Adipose tissue (tissue), 3 donors: ENCODE results near the gene NLRP6. TPM values are rescaled to one million over a fixed set of nuclear protein-coding genes. Genes with fewer than 3 reads are reported as not detected.
A peak's percentile ranks its signal among the peaks of the same experiment; 100 is the strongest.
"Not testable (repeated sequence)": the region's sequence is repeated elsewhere in the genome, so short reads cannot be mapped to it uniquely, and the experiment has no call there.

ENCODE experiments used
- H3K27ac ChIP-seq: one replicate; pipeline ENCODE4 v1.5.1; 2013; ENCODE audit warnings: low read depth, low read length
- WGBS, 3 donors: extraction: QIAGEN DNeasy Blood & Tissue Kit; methylation state at CpG; one replicate each; pipeline ENCODE4 v1.1.7; 2013; 5-methylcytosine and 5-hydroxymethylcytosine counted together
- polyA plus RNA-seq, 3 donors: library from polyadenylated mRNA; stranded (reverse); fragments of 200-250 nt; gene quantifications; one replicate each; pipeline ENCODE4 v1.2.3, GENCODE V29; 2013
- donor health status: healthy with polysubstance abuse.
- donor health status: Bipolar disorder and iron deficiency.
- donor health status: healthy.

Gene NLRP6
- polyA plus RNA-seq, 3 donors = 0.22 to 0.54 (median 0.43) TPM

DNA sequence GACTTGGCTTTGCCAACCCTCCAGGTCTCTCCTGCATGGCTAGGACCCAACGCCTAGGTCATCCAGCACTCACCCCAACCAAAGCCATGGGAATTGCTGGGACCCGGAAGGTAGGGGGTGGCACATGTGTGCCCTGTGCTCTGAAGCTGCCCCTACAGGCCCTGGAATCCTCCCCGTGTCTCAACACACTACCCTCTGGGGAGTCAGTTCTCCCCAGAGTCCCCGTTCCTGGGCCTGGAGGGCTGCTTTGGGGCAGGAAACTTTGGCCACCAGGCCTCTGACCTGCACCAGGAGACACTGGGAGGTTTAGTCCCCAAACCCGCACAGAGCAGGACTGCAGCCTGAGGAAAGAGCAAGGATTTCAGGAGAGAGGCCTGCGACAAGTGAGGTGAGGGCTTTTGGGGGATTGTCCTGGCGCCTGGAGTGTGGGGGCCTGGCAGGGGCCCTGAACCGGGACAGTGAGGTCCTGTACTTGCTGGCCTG is 35.1 kb downstream of the NLRP6 start:
- WGBS, 3 donors = 43 to 75% (median 56%) methylated on average over 8 of the region's 8 CpGs

DNA sequence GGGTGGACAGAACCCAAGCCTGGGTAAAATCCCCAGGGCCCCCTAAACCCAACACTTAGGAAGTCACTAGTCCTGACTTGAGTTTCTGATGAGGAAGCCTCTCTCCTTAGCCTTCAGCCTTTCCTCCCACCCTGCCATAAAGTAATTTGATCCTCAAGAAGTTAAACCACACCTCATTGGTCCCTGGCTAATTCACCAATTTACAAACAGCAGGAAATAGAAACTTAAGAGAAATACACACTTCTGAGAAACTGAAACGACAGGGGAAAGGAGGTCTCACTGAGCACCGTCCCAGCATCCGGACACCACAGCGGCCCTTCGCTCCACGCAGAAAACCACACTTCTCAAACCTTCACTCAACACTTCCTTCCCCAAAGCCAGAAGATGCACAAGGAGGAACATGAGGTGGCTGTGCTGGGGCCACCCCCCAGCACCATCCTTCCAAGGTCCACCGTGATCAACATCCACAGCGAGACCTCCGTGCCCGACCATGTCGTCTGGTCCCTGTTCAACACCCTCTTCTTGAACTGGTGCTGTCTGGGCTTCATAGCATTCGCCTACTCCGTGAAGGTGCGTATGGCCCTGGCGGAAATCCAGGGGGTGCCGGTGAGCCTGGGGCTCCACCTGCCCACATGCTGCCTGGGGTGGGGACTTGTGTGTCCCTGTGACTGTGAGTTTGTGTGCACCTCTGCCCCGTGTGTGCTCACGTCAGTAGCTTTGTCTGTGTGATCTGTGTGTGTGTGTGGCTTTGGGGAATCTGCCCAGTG is 35.8 kb downstream of the NLRP6 start, which contains the start of gene IFITM1:
Gene IFITM1 (plus strand): TSS at position 254 of the 767 bp plus-strand sequence. CDS start 131 bp downstream, at position 385.
- WGBS, 3 donors = 4 to 48% (median 4%) methylated on average over 18 of the region's 18 CpGs
- peak within 1 kb of the TSS; percentile 87 for H3K27ac ChIP-seq

More for the DNA sequence above, 35.1 kb downstream of the NLRP6 start:
- H3K27ac ChIP-seq = peak overlapping the region; percentile 87

DNA sequence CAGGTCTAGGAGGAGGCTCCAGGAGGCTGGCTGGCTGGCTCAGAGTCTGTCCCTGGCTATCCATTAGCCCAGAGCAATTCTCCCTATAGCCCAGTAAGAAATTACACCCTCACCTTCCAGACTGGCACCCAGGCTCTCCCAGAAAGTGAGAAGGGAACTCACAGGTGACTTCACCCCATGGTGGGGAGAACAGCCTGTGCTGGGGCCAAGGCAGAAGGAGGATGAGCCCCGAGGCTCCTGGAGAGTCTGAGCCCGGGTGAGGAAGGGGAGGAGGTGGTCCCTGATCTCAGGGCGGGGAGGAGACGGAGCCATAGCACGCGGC is 36.3 kb downstream of the NLRP6 start:
- 37 to 59% (median 43%) methylated on average over 6 of the region's 6 CpGs for WGBS, 3 donors

DNA sequence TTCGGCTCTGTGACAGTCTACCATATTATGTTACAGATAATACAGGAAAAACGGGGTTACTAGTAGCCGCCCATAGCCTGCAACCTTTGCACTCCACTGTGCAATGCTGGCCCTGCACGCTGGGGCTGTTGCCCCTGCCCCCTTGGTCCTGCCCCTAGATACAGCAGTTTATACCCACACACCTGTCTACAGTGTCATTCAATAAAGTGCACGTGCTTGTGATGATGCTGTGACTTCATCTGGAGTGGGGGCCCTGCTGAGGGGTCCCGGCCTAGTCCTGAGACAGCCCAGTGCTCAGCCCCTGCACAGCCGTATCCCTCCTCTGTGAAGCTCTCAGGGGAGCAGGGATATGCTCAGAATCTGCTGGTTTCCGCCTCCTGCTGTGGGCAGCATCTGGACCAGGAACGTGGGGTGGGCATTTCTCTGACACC is 36.9 kb downstream of the NLRP6 start:
- H3K27ac ChIP-seq = no peak overlapping the region
- WGBS, 3 donors = 50 to 70% (median 55%) methylated on average over 9 of the region's 9 CpGs

More for the DNA sequence above, 36.3 kb downstream of the NLRP6 start:
- H3K27ac ChIP-seq = peak overlapping the region; percentile 87

DNA sequence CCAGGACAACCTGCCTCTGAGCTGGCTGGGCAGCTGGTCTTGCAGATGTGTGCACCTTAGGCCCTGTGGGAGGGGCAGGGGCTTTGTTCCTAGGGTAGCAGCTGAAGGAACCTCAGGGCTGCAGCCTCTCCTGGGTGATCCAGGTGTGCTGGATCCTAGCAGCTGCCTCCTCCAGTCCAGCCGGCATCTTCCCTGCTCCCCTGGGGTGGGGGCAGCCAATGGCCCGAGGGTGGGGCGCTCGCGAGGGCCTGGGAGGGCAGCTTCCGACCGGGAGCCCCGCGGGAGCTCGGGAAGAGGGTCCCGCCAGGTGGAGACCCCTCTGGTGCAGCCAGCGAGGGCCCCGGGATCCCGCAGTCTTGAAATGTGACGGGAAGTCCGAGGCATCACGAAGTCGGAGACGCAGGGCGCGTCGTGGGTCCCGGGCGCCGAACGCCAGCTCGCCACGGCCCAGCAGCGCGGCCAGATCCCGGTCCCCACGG is 37.3 kb downstream of the NLRP6 start:
- 40 to 58% (median 55%) methylated on average over 24 to 32 of the region's 32 CpGs for WGBS, 3 donors
- no peak overlapping the region for H3K27ac ChIP-seq

DNA sequence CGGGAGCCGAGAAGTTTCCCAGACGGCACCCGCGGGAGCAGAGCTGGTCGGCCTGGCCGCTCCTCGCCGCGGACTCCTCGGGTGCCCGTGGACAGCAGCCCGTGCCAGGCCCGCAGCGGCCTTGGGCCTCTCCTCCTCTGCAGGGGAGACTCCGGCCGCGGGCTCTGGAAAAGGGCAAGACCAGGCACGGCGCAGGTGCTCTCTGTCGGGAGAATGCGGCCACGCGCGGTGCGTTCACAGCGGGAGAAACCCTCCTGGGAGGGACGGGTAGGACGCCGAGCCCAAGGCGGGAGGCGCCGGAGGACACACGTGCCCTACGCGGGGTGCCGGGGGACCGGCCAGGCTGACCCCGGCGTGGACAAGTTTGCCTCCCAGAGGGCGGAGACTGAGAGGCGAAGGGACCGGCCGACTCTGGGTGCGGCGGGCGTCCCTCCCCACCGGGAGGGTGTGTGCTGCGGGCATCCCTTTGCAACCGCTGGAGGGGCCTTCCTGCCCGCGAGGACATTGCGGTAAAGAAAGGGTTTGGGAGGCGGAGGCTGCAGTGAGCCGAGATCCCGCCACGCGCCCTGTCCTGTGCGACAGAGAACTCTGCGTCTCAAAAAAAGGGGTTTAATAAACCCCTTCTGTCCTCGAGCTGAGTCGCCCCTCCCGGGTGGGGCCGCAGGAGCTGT is 38.0 kb downstream of the NLRP6 start:
- 15 to 51% (median 34%) methylated on average over 60 to 64 of the region's 64 CpGs for WGBS, 3 donors
- H3K27ac ChIP-seq = no peak overlapping the region

DNA sequence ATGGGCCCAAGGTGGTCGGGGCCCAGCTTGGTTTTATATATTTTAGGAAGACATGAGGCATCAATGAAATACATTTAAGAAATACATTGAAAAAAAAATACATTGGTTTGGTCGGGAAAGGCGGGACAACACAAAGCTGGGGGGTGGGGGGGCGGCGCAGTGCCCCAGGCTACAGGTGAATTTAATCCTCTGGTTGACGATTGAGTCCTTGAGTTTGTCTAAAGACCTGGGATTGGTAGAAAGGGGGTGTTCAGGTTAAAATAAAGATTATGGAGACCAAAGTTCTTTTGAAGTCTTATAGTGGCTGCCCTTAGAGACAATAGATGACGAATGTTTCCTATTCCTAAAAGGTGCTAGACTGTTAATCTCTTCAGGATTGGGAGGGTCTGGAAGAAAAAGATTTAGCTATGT is 38.7 kb downstream of the NLRP6 start:
- WGBS, 3 donors = 59 to 83% (median 70%) methylated on average over 7 of the region's 7 CpGs
- H3K27ac ChIP-seq = no peak overlapping the region

DNA sequence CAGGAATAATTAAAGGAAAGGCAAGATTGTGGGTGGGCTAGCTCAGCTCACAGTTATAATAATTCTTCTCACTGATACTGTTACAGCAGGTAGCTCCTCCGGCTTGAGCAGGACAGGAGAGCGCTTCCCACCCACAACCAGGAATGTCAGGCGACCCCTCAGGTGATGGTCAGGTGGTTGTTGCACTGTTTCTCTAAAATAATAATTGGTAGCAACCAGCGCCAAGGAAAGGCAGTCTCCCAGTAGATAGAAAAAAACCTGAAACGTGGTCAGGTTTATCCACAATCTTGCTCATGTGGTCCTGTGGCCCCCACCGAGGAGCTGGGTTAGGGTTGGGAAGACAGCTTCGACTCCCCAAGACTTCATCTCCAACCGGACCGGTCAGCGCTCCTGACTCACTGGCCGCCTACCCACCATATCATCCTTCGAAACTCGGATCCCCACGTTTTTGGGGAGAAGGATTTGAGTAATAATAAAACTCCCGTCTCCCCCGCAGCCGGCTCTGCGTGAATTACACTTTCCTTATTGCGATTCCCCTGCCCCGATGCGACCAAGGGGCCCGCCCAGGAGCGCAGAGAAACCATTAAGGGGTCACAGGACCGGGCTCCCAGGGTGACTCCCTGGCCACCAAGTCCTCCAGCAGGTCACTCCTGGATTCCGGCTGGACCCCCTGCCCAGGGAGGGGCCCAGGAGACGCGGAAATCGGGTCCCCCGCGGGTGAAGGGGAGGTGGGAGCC is 39.6 kb downstream of the NLRP6 start:
- H3K27ac ChIP-seq = not testable (repeated sequence)
- WGBS, 3 donors = 22 to 36% (median 30%) methylated on average over 12 to 16 of the region's 30 CpGs

DNA sequence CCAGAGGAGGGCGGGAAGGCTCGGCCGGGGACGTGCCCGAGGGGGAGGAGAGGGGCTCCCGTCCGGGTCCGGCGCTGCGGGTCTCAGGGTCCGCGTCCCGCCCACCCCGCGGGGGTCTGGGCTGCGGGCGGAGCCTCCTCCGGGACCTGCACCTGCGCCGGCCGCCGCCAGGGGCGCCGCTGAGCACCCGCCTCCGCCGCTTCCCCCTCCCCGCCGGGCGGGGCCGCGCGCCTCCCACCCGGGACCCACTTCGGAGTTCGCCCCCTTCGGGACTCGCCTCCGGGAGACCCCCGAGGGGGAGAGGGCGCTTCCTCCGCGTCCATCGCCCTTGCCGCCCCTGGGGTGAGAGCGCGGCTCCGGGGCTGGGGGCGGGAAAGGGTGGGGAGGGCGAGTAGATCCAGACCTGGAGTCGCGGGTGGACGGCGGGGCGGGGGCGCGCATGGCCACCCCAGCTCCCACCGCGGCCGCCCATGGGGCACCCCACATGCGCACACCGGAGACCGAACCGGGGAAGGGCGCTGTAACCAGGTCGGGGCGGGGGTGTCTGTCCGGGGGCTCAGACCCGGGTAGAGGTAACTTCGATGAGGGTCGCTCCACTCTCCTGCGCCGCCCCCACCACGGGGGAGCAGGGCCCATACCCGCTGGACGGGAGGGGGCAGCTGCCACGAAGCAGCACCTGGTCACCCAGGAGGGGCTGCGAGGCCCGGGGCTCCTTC is 40.4 kb downstream of the NLRP6 start:
- WGBS, 3 donors = 0 to 2% (median 1%) methylated on average over 8 to 15 of the region's 79 CpGs
- H3K27ac ChIP-seq = not testable (repeated sequence)

DNA sequence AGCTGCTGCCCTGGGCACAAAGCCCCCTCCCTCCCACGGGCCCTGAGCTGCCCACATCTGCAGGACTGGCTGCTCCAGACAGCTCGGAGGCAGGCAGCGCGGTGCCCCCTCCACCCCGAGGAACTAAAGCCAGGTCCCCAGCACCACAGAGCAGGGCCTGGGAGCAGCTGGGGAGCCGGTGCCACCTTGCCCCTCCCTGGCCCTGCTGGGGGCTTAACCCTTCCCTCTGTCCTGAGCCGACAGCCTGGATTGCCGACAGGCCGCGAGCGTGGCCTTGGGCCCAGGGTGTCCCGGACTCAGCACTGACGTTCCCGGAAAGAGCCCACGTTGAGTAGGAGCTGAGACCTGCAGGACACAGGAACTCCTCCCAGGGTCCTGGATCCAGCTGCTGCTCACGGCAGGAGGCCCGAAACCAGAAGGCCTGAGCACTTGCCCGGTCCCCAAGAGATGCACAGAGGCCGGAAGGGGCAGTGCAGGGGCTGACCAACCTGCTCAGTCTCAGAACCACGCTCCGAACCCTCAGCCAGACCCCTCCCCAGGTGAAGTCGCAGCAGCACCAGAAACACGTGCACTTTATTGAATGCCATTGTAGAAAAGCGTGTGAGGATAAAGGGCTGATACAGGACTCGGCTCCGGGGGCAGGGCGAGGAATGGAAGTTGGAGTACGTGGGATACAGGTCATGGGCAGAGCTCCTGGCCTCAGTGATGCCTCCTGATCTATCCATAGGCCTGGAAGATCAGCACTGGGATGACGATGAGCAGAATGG is 41.1 kb downstream of the NLRP6 start:
- not testable (repeated sequence) for H3K27ac ChIP-seq
- WGBS, 3 donors = 7 to 13% (median 11%) methylated on average over 19 to 20 of the region's 29 CpGs

DNA sequence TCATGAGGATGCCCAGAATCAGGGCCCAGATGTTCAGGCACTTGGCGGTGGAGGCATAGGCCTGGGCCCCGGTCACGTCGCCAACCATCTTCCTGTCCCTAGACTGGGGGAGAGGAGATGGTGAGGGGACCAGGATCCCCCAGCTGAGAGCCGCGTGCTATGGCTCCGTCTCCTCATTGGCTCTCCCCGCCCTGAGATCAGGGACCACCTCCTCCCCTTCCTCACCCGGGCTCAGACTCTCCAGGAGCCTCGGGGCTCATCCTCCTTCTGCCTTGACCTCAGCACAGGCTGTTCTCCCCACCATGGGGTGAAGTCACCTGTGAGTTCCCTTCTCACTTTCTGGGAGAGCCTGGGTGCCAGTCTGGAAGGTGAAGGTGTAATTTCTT is 41.7 kb downstream of the NLRP6 start:
- H3K27ac ChIP-seq = not testable (repeated sequence)
- WGBS, 3 donors = 0 to 3% (median 2%) methylated on average over 2 to 7 of the region's 10 CpGs

DNA sequence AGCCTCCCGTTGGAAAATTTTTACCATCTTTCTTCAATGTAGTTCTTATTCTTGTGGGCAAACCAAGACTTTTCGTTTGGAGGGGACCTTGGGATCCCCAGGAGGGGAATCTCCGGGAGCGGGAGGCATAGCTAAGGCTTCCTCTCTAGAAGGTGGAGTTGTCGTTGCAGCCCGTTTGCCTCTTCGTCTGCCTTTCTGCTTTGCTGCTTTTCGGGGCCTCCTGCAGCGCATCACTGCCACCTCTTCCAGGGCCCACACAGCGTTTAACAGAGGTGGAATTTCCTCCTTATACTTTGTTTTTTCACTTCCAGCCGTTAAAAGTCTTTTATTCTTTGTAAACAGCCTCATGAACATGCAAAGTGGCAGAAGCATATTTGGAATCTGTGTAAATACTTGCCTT is 45.9 kb downstream of the NLRP6 start:
- H3K27ac ChIP-seq = no peak overlapping the region
- WGBS, 3 donors = 62 to 67% (median 65%) methylated on average over 11 of the region's 11 CpGs

DNA sequence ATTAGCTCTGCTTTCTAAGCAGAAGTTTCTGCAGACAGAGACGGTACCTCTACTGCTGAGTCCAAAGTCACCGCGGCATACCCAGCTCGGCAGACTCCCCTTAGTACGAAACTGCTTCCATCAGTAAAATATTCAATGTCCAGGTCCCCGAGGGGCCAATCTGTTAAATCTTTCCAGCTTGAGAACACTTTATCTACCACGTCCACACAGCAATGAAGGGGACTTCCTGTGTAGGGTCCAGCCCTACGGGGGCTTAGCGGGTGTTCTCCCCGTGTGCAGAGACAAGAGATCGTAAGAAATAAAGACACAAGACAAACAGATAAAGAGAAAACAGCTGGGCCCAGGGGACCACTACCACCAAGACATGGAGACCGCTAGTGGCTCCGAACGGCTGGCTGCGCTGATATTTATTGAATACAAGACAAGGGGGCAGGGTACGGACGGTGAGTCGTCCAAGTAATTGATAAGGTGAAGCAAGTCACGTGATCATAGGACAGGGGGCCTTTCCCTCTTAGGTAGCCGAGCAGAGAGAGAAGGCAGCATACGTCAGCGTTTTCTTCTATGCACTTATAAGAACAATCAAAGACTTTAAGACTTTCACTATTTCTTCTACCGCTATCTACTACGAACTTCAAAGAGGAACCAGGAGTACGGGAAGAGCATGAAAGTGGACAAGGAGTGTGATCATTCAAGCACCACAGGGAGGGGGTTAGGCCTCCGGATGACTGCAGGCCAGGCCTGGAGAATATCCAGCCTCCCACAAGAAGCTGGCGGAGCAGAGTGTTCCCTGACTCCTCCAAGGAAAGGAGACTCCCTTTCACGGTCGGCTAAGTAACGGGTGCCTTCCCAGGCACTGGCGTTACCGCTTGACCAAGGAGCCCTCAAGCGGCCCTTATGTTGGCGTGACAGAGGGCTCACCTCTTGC is 46.6 kb downstream of the NLRP6 start:
- 48 to 56% (median 49%) methylated on average over 26 to 28 of the region's 34 CpGs for WGBS, 3 donors
- not testable (repeated sequence) for H3K27ac ChIP-seq

DNA sequence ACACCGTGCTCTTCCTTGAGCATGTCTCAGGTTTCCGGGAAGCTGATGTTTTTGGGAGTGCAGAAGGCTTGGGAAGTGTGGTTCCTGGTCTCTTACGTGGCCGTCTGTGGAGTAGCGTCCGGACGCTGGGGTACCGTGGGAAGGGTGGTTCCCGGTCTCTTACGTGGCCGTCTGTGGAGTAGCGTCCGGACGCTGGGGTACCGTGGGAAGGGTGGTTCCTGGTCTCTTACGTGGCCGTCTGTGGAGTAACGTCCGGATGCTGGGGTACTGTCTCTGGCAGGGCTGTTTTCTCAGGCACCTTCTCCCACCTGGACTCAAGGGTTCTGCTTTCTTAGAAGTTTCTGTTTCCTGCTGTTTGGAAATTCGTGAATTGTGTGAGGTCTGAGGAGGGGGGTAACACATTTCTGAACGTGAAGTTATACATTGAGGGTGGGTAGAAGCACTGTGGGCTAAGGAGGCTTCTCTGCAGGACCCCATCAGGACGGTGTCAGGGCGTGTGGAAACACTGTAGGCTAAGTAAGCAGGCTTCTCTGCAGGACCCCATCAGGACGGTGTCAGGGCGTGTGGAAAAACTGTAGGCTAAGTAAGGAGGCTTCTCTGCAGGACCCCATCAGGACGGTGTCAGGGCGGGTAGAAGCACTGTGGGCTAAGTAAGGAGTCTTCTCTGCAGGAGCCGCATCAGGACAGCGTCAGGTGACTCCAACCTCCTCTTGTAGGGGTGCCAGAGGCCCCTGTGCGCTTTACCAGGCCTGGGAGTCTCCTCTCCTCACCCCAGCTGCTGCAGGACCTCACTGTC is 47.8 kb downstream of the NLRP6 start:
- 72 to 83% (median 81%) methylated on average over 30 of the region's 30 CpGs for WGBS, 3 donors

DNA sequence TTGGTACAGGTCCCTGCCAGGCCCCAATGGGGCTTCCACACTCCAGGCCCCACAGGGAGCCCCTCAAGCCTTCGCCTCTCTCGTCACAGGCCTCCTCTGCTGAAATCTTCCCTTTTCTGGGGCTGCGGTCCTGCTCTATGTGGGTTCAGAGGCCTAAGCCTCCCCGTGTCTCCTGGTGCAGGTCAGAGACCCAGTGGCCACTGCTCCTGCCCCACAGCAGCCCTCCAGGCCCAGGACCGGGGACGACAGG is 48.3 kb downstream of the NLRP6 start:
- 38 to 71% (median 40%) methylated on average over 6 of the region's 6 CpGs for WGBS, 3 donors

More for the DNA sequence above, 47.8 kb downstream of the NLRP6 start:
- peak overlapping the region; percentile 98 for H3K27ac ChIP-seq

More for the DNA sequence above, 48.3 kb downstream of the NLRP6 start:
- H3K27ac ChIP-seq = peak overlapping the region; percentile 98
